A549 (cell line): Measurements from ENCODE around the gene NUB1.

Experiments used
- EHF ChIP-seq: fragments of 250-450 bp; sonication (Bioruptor Pico); IDR thresholded peaks from 2 replicates; pipeline ENCODE4 v1.5.0; 2020; ENCODE audit warnings: mild to moderate bottlenecking
- PHF8 ChIP-seq: fragments of 200-600 bp; sonication (generic); IDR thresholded peaks from 2 replicates; pipeline ENCODE4 v1.6.1; 2016; ENCODE audit warnings: low read depth, mild to moderate bottlenecking, antibody characterized with exemption, moderate library complexity, borderline replicate concordance
- POLR2A ChIP-seq: IDR thresholded peaks from 2 replicates; pipeline ENCODE4 v1.6.1; 2012; ENCODE audit warnings: mild to moderate bottlenecking, low read length

DNA sequence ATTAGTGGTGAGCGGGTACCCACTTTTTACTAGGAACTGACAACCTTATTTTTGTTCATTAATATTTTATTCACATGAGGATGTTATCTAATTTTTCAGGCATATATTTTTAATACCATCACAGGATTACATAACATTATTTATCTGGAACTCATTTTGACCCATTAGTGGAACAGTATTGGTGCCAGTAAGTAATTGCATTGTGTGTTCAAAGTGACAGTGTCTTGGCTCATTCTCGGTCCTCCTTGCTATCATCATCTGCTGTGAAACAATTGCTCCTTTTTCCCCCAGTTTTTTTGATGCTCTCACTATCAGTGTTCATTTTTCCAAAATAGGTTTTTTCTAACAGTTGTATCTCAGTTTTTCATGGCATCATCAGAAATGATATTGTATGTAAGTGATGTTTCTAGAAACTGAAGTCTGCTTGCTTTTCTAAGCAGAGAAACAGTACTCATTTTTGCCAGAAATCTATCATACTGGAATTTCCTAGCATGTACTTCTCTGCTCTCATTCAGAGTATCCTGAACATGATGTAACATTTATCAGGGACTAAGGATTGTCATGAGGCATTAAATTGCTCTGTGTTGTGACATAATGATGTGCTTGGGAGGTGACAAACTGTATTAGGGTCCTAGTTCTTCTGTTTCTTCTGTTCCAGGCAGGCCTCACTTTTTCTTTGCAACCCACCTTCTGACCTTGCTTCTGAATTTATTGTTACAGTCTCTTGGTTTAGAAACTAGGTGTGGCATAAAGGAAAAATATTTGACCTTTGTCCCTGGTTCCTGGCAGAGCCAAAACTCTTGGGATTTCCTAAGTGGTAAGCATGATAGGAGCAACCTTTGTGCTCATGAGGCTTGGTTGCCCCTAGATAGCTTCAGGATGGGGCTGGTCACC lies 4.2 kb downstream of the NUB1 start:
- TF ChIP-seq POLR2A, result no peak
- no peak for TF ChIP-seq PHF8
- TF ChIP-seq EHF (CRISPR knock-in tag), result no peak
